Transverse colon (tissue), 4 donors: Measurements from ENCODE around the gene RPGRIP1.

Experiments
- EP300 ChIP-seq: sonication (generic); formaldehyde crosslinking; IDR thresholded peaks from one replicate; pipeline ENCODE4 v1.6.1; 2017; ENCODE audit warnings: antibody characterized with exemption, low read depth
- POLR2AphosphoS5 ChIP-seq, 3 donors: sonication (generic); formaldehyde crosslinking; IDR thresholded peaks; one replicate each; pipeline ENCODE4 v1.6.1; 2016; ENCODE audit warnings: antibody characterized with exemption in 3 of 3
- TF ChIP-seq, protein P1 (sequence below), 5 experiments: fragments of 200-600 bp in 3 of 5; fragments of 450-650 bp in 2 of 5; sonication (generic) in 3 of 5; IDR thresholded peaks; 1 replicate in 2 of 5; 2 replicates in 3 of 5; pipeline ENCODE4 v1.5.1; 2016 to 2017; ENCODE audit warnings: antibody characterized with exemption in 5 of 5, inconsistent platforms in 3 of 5, mild to moderate bottlenecking in 2 of 5, moderate library complexity in 1 of 5

DNA sequence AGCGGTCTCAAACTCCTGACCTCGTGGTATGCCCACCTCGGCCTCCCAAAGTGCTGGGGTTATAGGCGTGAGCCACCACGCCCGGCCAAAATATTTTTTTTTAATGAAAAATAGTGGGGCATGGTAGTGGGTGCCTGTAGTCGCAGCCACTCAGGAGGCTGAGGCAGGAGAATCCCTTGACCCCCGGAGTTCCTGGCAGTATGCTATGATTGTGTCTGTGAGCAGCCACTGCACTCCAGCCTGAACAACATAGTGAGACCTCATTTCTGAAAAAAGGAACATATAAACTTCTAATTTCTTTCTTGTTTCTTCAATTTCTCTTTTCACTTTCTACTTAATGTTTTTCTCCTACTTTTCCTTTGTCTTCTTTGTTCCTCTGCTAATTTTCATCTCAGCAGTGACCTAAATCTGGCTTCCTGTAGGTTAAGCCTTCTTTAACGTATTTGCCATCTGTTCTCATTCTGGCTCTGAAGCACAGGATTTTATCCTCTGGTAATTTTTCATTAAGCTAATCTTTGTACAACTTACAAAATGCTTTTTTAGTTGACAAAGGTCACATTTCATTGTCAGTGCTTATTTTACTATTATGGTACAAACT lies 4.5 kb upstream of the RPGRIP1 start:
- TF ChIP-seq, protein P1, sequence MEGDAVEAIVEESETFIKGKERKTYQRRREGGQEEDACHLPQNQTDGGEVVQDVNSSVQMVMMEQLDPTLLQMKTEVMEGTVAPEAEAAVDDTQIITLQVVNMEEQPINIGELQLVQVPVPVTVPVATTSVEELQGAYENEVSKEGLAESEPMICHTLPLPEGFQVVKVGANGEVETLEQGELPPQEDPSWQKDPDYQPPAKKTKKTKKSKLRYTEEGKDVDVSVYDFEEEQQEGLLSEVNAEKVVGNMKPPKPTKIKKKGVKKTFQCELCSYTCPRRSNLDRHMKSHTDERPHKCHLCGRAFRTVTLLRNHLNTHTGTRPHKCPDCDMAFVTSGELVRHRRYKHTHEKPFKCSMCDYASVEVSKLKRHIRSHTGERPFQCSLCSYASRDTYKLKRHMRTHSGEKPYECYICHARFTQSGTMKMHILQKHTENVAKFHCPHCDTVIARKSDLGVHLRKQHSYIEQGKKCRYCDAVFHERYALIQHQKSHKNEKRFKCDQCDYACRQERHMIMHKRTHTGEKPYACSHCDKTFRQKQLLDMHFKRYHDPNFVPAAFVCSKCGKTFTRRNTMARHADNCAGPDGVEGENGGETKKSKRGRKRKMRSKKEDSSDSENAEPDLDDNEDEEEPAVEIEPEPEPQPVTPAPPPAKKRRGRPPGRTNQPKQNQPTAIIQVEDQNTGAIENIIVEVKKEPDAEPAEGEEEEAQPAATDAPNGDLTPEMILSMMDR (IDR thresholded peaks at IDR 0.05): no peak
- TF ChIP-seq EP300 (no peak), POLR2AphosphoS5 (IDR thresholded peaks at IDR 0.05) (no peak)
